Naive B cell (primary cell): ENCODE results near the gene CDO1. TPM values are rescaled to one million over a fixed set of nuclear protein-coding genes. Genes with fewer than 3 reads are reported as not detected.

Source experiments
- ATAC-seq, 2 donors: fragments of 150-1000 bp; cut with Tn5 transposase; 2 replicates each; pipeline ENCODE4 v1.10.0; 2021; ENCODE audit warnings: low read depth in 2 of 2, mild to moderate bottlenecking in 2 of 2, moderate library complexity in 2 of 2
- DNase-seq: peaks from one replicate; pipeline ENCODE4 v3.0.0; 2022
- H3K27ac Mint-ChIP-seq, 6 donors: one replicate each; pipeline ENCODE4 v1.8.0; 2020 to 2022; ENCODE audit warnings: mild to moderate bottlenecking in 6 of 6, mixed read lengths in 6 of 6, moderate library complexity in 5 of 6, inconsistent platforms in 2 of 6
- H3K27me3 Mint-ChIP-seq, 3 donors: one replicate each; pipeline ENCODE4 v1.8.0; 2021 to 2022; ENCODE audit warnings: mixed read lengths in 3 of 3, mild to moderate bottlenecking in 1 of 3
- H3K36me3 Mint-ChIP-seq, 2 donors: one replicate each; pipeline ENCODE4 v1.8.0; 2020 to 2022; ENCODE audit warnings: mixed read lengths in 2 of 2, inconsistent platforms in 1 of 2, mild to moderate bottlenecking in 1 of 2
- H3K4me1 Mint-ChIP-seq, 3 donors: one replicate each; pipeline ENCODE4 v1.8.0; 2020 to 2022; ENCODE audit warnings: mixed read lengths in 3 of 3, inconsistent platforms in 1 of 3, mild to moderate bottlenecking in 1 of 3, moderate library complexity in 1 of 3
- H3K4me3 Mint-ChIP-seq, 8 donors: one replicate each; pipeline ENCODE4 v1.8.0; 2020 to 2022; ENCODE audit warnings: mild to moderate bottlenecking in 8 of 8, mixed read lengths in 8 of 8, moderate library complexity in 8 of 8, inconsistent platforms in 2 of 8
- H3K9me3 Mint-ChIP-seq, 7 donors: one replicate each; pipeline ENCODE4 v1.8.0; 2020 to 2022; ENCODE audit warnings: mixed read lengths in 7 of 7, mild to moderate bottlenecking in 5 of 7, inconsistent platforms in 2 of 7, moderate library complexity in 1 of 7
- polyA plus RNA-seq, 6 donors: library from polyadenylated mRNA; unstranded; fragments of 300-500 nt; fragmentation: Illumina TruSeq; gene quantifications; one replicate each; pipeline ENCODE4 v1.2.3, GENCODE V29; 2021; ENCODE audit warnings: low read depth in 6 of 6

CDO1 gene
- polyA plus RNA-seq, 6 donors from 2014 or later, result 0.16 TPM; not detected in 5

DNA sequence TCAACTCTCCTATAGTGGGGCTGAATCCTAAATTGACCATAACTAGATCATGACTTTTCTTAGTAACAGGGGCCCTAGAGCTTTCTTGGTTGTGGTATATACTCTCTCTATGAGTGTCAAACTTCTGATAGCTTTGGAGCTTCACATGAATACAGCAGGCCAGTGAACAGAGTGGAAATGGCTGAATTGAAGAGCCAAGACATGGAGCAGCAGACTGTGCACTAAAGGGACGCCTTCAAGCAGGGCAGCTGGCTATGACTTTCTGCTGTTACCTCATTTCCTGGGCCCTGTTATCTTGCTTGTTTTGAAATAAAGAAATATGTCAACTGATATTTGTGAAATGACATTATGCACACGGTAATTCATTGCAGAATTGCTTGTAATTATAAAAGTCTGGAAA, 16.4 kb downstream of the CDO1 start:
- no peaks in the 10 kb centered on the region for H3K36me3 Mint-ChIP-seq
- peaks cover 29 to 41% (median 40%) of the 10 kb centered on the region in 3 donors for H3K27me3 Mint-ChIP-seq
- H3K4me3 Mint-ChIP-seq, result no peak overlapping the region

DNA sequence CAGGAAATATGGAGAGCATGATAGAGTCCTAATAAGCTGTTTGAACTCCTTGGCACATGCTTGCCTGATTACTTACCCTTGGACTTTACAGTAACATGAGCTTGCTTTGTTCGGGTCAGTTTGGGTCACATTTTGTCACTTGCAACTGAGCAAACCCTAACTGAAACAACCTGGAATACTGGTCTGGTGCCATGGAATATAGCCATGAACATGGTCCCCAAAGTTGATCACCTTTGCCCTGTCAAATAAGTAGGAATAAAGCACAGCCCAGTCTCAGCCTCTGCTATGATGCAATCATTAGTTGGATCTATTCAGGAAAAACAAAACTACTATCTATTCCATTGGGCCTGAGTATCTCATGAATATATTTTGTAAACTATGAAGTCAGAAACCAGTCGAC, 18.2 kb downstream of the CDO1 start:
- Mint-ChIP-seq H3K36me3 (no peaks in the 10 kb centered on the region), H3K27me3 (peaks cover 35 to 42% (median 39%) of the 10 kb centered on the region in 3 donors), H3K4me1 (no peaks in the 10 kb centered on the region), H3K9me3 (no peaks in the 10 kb centered on the region), H3K27ac (no peak overlapping the region), H3K4me3 (no peak overlapping the region)
- DNase-seq, result no peak
- no peak for ATAC-seq

More for the DNA sequence above, 16.4 kb downstream of the CDO1 start:
- ATAC-seq, result no peak
- H3K27ac Mint-ChIP-seq, result no peak overlapping the region
- H3K9me3 Mint-ChIP-seq, result no peaks in the 10 kb centered on the region
- no peaks in the 10 kb centered on the region for H3K4me1 Mint-ChIP-seq
- no peak for DNase-seq

DNA sequence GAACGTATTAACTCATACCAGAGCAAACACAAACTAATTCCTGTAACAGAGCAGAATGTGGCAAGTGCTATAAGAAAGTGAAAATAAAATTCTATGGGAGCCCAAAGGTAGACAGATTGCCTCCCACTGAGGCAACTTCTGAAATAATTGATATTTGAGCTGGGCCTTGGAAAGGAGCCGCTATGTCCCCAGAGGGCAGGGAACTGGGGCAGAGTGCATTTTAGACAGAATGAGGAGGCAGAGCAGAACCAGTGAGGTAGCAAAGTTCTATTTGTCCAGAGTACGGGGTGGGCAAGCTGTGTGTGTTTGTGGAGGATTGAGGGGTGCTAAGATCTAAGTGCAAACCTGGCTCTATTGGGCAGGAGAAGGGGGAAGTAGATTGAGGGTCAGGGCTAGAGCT, 19.8 kb downstream of the CDO1 start:
- no peaks in the 10 kb centered on the region for H3K36me3 Mint-ChIP-seq

DNA sequence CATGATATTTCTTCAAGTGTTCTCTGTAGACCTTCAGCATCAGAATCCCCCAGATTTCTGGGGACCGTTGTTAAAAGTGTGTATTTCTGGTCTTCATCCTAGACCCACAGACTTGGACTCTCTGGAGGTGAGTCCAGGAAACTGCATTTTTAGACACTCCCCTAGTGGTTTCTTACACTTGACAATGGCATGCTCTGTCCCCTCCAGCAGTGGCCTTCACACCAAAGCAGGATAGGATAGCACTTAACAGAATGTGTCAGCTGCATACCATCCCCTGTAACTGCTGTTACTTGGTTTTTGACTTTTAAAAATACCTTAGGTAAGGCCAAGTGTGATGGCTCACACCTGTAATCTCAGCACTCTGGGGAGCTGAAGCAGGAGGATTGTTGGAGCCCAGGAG, 20.8 kb downstream of the CDO1 start:
- Mint-ChIP-seq H3K4me3 (no peak overlapping the region), H3K9me3 (peaks cover 0 to 1% (median 0%) of the 10 kb centered on the region in 7 donors), H3K27me3 (peaks cover 40 to 49% (median 44%) of the 10 kb centered on the region in 3 donors), H3K27ac (no peak overlapping the region), H3K4me1 (no peaks in the 10 kb centered on the region), H3K36me3 (no peaks in the 10 kb centered on the region)
- DNase-seq (no peak), ATAC-seq (no peak)

More for the DNA sequence above, 19.8 kb downstream of the CDO1 start:
- DNase-seq, result no peak
- H3K9me3 Mint-ChIP-seq, result peaks cover 0 to 1% (median 0%) of the 10 kb centered on the region in 7 donors
- no peaks in the 10 kb centered on the region for H3K4me1 Mint-ChIP-seq
- H3K27ac Mint-ChIP-seq, result no peak overlapping the region
- no peak for ATAC-seq
- H3K27me3 Mint-ChIP-seq, result peaks cover 40 to 42% (median 42%) of the 10 kb centered on the region in 3 donors
- H3K4me3 Mint-ChIP-seq, result no peak overlapping the region

DNA sequence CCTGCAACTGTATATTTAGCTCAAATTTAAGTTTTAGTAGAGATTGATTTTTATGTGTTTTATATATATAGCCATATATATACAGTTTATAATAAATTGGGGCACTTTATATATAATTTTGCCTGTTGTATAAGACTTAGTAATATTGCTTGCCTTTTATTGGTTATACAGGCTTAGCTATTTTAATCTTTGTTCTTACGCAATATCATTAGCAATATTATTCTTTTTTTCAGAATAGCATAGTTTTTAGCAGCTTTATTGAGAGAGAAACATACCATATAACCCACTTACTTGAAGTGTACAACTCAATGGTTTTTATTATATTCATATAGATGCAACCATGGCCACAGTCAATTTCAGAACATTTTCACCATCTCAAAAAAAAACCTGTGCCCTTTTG, 28.0 kb downstream of the CDO1 start:
- Mint-ChIP-seq H3K4me1 (no peaks in the 10 kb centered on the region), H3K4me3 (no peak overlapping the region), H3K27ac (no peak overlapping the region), H3K9me3 (peaks cover 0 to 14% (median 5%) of the 10 kb centered on the region in 7 donors), H3K36me3 (no peaks in the 10 kb centered on the region), H3K27me3 (peaks cover 33 to 49% (median 36%) of the 10 kb centered on the region in 3 donors)
- DNase-seq (no peak), ATAC-seq (no peak)

DNA sequence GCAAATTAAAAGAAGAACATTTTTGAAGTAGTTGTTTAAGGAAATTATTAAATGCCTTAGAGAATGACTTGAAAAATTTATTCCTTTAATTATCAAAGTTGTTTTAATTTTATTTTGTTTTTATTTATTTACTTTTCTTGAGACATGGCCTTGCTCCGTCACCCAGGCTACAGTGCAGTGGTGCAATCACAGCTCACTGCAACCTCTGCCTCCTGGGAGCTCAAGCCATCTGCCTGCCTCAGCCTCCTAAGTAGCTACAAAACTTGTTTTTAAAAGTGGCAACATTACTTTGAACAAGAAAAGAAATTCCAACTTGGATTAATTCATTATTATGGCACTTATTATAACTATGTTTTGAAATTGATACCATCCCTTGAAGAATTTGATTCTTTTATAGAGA, 29.0 kb downstream of the CDO1 start:
- Mint-ChIP-seq H3K27ac (no peak overlapping the region), H3K4me1 (no peaks in the 10 kb centered on the region), H3K36me3 (no peaks in the 10 kb centered on the region), H3K9me3 (peaks cover 0 to 14% (median 4%) of the 10 kb centered on the region in 7 donors), H3K27me3 (peaks cover 24 to 45% (median 28%) of the 10 kb centered on the region in 3 donors), H3K4me3 (no peak overlapping the region)
- DNase-seq (no peak), ATAC-seq (no peak)

DNA sequence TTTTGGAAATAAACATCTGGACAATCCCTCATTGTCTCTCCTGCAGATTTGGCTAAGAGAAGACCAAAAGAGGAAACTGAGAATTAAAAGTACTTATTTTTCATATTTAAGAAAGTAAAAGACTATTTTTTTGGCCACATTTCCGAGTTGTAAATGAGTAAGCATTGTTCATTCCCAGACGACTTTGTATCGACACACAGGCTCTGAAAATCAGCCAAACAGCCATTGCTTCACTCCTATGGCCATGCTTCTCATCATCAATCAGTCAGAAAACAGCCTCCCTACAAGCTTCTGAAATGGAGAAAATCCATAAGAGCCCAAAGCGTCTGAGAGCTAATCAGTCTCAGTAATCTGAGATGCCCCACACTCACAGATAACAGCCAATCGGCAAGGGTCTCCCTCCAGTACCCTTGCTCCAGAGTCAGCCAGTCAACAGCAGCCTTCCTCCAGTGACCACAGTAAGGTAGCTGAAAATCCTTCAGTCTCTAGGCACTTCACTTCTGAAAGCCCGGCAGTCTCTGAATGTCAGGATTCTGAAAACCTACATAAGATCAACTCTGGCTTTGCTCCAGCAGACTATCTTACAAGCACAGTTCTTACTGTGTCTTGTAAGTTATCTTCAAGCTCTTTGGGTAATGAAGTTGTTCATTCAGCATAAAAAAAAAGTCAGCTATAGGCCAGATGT, 30.9 kb downstream of the CDO1 start:
- Mint-ChIP-seq H3K4me1 (no peaks in the 10 kb centered on the region), H3K9me3 (peaks cover 0 to 14% (median 4%) of the 10 kb centered on the region in 7 donors), H3K36me3 (no peaks in the 10 kb centered on the region), H3K27me3 (peaks cover 25 to 50% (median 31%) of the 10 kb centered on the region in 3 donors), H3K4me3 (no peak overlapping the region), H3K27ac (peak overlapping the region in 1 of 6 donors; percentile 44)
- ATAC-seq (no peak), DNase-seq (no peak)

DNA sequence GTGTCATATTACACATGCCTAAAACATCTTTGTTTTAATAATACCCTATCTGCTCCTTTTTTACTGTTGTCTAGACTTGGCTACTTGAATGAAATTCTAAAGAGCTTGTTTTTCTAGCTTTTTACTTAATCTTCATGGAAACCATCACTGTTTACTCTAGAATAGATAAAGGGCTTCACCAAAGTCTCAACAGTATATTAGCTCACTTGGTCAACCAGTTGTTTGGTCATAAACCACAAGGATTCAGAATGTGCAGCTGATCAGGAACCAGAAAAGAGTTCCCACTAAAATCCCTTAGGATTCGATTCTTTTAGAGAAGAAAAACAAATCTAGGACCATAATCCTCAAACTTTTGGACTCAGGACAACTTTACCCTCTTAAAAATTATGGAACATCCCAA, 38.0 kb downstream of the CDO1 start:
- peaks cover 0 to 1% (median 0%) of the 10 kb centered on the region in 7 donors for H3K9me3 Mint-ChIP-seq
- no peak overlapping the region for H3K4me3 Mint-ChIP-seq

DNA sequence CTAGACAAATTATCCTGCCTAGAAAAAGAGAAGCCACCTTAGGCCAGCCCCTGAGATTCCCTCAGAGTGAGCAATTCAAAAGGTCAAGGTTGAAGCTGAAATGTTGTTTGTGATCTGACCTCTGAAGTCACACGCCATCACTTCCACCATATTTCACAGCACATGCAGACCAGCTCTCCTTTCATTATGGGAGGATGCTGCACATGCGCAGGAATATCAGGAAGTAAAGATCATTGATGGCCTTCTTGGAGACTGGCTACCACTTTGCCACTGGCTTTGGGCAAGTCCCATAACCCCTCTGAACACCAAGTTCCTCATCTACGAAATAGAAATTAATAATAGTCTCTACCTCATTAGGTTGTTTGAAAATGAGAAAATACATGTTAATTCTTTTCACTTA, 39.5 kb downstream of the CDO1 start:
- ATAC-seq, result no peak
- no peak for DNase-seq
- Mint-ChIP-seq H3K27ac (no peak overlapping the region), H3K9me3 (peaks cover 0 to 1% (median 0%) of the 10 kb centered on the region in 7 donors), H3K4me3 (no peak overlapping the region), H3K27me3 (peaks cover 14 to 39% (median 17%) of the 10 kb centered on the region in 3 donors), H3K36me3 (no peaks in the 10 kb centered on the region), H3K4me1 (no peaks in the 10 kb centered on the region)

More for the DNA sequence above, 38.0 kb downstream of the CDO1 start:
- no peak for ATAC-seq
- H3K27ac Mint-ChIP-seq, result no peak overlapping the region
- no peaks in the 10 kb centered on the region for H3K36me3 Mint-ChIP-seq
- no peaks in the 10 kb centered on the region for H3K4me1 Mint-ChIP-seq
- no peak for DNase-seq
- H3K27me3 Mint-ChIP-seq, result peaks cover 13 to 39% (median 21%) of the 10 kb centered on the region in 3 donors

DNA sequence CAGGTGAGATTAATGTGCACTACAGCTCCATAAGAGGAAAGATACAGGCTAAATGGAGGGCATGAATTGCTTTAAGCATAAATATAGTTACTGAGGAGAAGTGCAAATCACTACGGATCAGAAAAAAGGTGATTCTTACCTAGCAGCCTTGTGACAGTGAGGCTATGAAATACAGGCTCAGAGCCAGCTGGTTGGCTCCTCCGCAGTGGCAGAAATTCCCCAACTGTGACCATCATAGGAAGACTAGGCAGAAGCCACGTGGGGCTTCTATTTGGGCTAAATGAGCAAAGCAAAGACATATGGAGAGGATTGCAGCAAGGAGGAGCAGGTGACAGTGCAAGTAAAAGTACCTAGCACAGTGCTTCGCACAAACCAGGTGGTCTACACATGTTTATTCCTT, 40.5 kb downstream of the CDO1 start:
- ATAC-seq, result no peak
- no peak overlapping the region for H3K27ac Mint-ChIP-seq
- peaks cover 6 to 37% (median 24%) of the 10 kb centered on the region in 3 donors for H3K27me3 Mint-ChIP-seq
- no peak overlapping the region for H3K4me3 Mint-ChIP-seq
- H3K9me3 Mint-ChIP-seq, result peaks cover 0 to 1% (median 0%) of the 10 kb centered on the region in 7 donors
- DNase-seq, result no peak
- no peaks in the 10 kb centered on the region for H3K4me1 Mint-ChIP-seq
- H3K36me3 Mint-ChIP-seq, result no peaks in the 10 kb centered on the region

DNA sequence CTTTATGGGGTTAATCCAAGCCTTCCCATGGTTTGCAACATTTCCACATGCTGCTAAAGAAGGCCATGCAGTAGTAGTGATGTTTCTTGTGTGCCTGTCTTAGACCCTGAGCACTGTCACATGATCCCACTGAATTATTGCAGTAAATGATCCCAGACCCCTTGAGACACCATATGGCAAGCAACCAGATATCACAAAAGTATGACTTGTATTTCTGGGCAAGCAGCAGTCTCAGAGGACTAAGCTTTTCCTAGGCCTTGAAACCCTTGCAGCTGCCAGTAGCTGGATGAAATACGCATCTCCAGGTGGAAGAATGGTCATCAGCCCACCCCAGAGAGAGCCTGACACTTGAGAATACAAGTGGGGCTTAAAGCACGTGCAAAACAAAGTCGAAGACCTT, 41.8 kb downstream of the CDO1 start:
- H3K27me3 Mint-ChIP-seq, result peaks cover 8 to 35% (median 28%) of the 10 kb centered on the region in 3 donors
- DNase-seq (no peak), ATAC-seq (no peak)
- no peak overlapping the region for H3K4me3 Mint-ChIP-seq
- H3K9me3 Mint-ChIP-seq, result no peaks in the 10 kb centered on the region
- H3K36me3 Mint-ChIP-seq, result no peaks in the 10 kb centered on the region
- H3K27ac Mint-ChIP-seq, result no peak overlapping the region
- H3K4me1 Mint-ChIP-seq, result no peaks in the 10 kb centered on the region

DNA sequence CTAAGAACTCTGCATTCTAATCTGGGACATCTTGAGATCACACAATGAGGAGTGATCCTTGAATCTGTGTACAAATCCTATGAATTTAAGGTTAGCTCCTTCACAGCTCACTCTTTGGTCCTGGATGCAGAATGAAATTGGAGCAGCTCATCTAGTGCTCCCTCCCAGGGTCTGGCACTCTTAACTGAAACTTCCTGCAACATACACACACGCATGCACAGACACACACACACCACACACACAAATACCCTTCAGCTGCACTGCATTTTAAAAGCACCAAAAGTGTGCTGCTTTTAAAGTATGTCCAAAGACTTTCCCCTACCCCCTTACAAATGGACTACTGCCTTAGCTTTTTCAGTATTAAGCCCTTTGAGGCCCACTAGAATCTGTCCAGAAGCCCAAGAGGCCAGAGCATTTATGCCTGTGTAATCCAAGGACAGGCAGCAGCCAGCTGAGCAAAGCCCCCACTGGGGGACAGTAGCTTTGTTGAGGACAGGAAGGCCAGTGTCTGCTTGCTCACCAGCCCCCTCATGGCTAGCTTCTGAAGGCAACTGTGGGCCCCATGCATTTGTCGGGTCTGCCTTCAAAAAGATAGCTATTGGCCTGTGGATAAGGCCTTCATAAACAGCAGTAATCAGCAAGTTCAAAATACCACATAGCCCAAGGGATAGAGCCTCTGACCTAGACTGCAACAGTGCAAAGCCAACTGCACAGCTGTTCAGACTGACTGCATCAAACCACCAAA, 43.6 kb downstream of the CDO1 start:
- peaks cover 14 to 35% (median 31%) of the 10 kb centered on the region in 3 donors for H3K27me3 Mint-ChIP-seq
- H3K36me3 Mint-ChIP-seq, result no peaks in the 10 kb centered on the region
- H3K27ac Mint-ChIP-seq, result no peak overlapping the region
- ATAC-seq, result no peak
- no peak overlapping the region for H3K4me3 Mint-ChIP-seq
- no peaks in the 10 kb centered on the region for H3K9me3 Mint-ChIP-seq
- no peaks in the 10 kb centered on the region for H3K4me1 Mint-ChIP-seq
- no peak for DNase-seq

DNA sequence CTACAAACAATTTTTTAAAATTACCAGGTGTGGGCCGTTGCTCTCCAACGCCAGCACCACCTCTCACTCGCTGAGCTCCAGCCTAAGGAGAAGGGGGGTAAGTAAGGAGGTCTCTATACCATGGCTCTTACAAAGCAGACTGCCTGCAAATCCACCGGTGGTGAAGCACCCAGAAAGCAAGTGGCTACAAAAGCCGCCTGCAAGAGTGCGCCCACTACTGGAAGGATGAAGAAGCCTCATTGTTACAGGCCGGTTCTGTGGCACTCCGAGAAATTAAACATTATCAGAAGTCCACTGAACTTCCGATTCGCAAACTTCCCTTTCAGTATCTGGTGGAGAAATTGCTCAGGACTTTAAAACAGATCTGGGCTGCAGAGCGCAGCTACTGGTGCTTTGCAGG, 46.0 kb downstream of the CDO1 start:
- no peaks in the 10 kb centered on the region for H3K9me3 Mint-ChIP-seq
- H3K27ac Mint-ChIP-seq, result no peak overlapping the region
- peak overlapping the region in 1 of 8 donors; percentile 7 for H3K4me3 Mint-ChIP-seq
- H3K36me3 Mint-ChIP-seq, result no peaks in the 10 kb centered on the region
- H3K27me3 Mint-ChIP-seq, result peaks cover 8 to 24% (median 21%) of the 10 kb centered on the region in 3 donors
- DNase-seq (no peak), ATAC-seq (no peak)
- peaks cover 0 to 5% (median 0%) of the 10 kb centered on the region in 3 donors for H3K4me1 Mint-ChIP-seq

DNA sequence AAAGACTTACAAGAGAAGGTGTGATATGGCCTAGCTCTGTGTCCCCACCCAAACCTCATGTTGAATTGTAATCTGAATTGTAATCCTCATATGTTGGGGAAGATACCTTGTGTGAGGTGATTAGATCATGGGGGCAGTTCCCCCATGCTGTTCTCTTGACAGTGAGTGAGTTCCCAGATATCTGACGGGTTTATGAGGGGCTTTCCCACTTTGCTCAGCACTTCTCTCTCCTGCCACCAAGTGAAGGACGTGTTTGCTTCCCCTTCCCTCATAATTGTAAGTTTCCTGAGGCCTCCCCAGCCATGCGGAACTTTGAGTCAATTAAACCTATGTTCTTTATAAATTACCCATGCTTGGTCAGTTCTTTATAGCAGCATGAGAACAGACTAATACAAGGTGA, 49.0 kb downstream of the CDO1 start:
- ATAC-seq, result peak in 1 of 2 donors; percentile 37
- Mint-ChIP-seq H3K27me3 (peaks cover 17 to 34% (median 26%) of the 10 kb centered on the region in 3 donors), H3K9me3 (peaks cover 0 to 24% (median 4%) of the 10 kb centered on the region in 7 donors), H3K4me1 (peaks cover 0 to 5% (median 0%) of the 10 kb centered on the region in 3 donors), H3K27ac (no peak overlapping the region), H3K4me3 (peak overlapping the region in 1 of 8 donors; percentile 61), H3K36me3 (no peaks in the 10 kb centered on the region)
- no peak for DNase-seq
